B cell (primary cell): ENCODE results near the gene SPTB. TPM values are rescaled to one million over a fixed set of nuclear protein-coding genes. Genes with fewer than 3 reads are reported as not detected.

Experiments
- ATAC-seq: fragments of 200-7000 bp; cut with Tn5 transposase; one replicate; pipeline ENCODE4 v1.10.0; 2021; ENCODE audit warnings: low read depth, mild to moderate bottlenecking, moderate number of reproducible peaks, moderate library complexity
- CTCF ChIA-PET: fragments of 350-600 bp; sonication (Branson Sonifier 250); formaldehyde crosslinking; loops from one replicate; lab custom pipeline; 2021; ENCODE audit warnings: antibody characterized with exemption, inconsistent platforms; lab: Charles Lee
- POLR2A ChIA-PET: fragments of 350-600 bp; sonication (Branson Sonifier 250); formaldehyde crosslinking; loops from one replicate; lab custom pipeline; 2021; ENCODE audit warnings: antibody characterized with exemption; lab: Charles Lee
- DNase-seq: peaks from one replicate; pipeline ENCODE4 v3.0.0; 2013
- H2AFZ ChIP-seq: 2 replicates; pipeline ENCODE4 v1.6.1; 2012; ENCODE audit warnings: mild to moderate bottlenecking, low read depth, low read length; ENCODE audit not compliant: insufficient read depth, poor library complexity, severe bottlenecking
- H3K27ac ChIP-seq, 2 donors: 1 replicate in 1 of 2; 2 replicates in 1 of 2; pipeline ENCODE4 v1.5.1; 2012 to 2013; ENCODE audit warnings: low read length in 2 of 2, mild to moderate bottlenecking in 2 of 2, moderate library complexity in 1 of 2
- H3K27me3 ChIP-seq, 4 experiments: fragments of 200-600 bp in 1 of 4; sonication (generic) in 1 of 4; replicated peaks in 1 of 4; 1 replicate in 2 of 4; 2 replicates in 2 of 4; pipeline versions ENCODE4 v1.6.1 to v1.7.0; 2013 to 2016; ENCODE audit warnings: low read length in 3 of 4, mild to moderate bottlenecking in 2 of 4, mixed read lengths in 1 of 4, moderate library complexity in 1 of 4; ENCODE audit not compliant: insufficient read depth in 4 of 4, control insufficient read depth in 3 of 4; ENCODE audit errors: control extremely low read depth in 1 of 4
- H3K36me3 ChIP-seq, 2 experiments: replicated peaks in 1 of 2; 1 replicate in 1 of 2; 2 replicates in 1 of 2; pipeline versions ENCODE4 v1.6.1 to v1.7.1; 2013; ENCODE audit warnings: low read length in 1 of 2; ENCODE audit not compliant: insufficient read depth in 2 of 2, control insufficient read depth in 1 of 2; ENCODE audit errors: control extremely low read depth in 1 of 2, extremely low read depth in 1 of 2
- H3K4me1 ChIP-seq, 2 donors: fragments of 200-600 bp in 1 of 2; sonication (generic) in 1 of 2; 1 replicate in 1 of 2; 2 replicates in 1 of 2; pipeline versions ENCODE4 v1.5.1 to v1.6.1; 2013 to 2017; ENCODE audit warnings: low read length in 2 of 2; ENCODE audit not compliant: control insufficient read depth in 2 of 2, insufficient read depth in 2 of 2
- H3K4me2 ChIP-seq: replicated peaks from 2 replicates; pipeline ENCODE3; 2012; ENCODE audit warnings: mild to moderate bottlenecking, low read depth, low read length; ENCODE audit not compliant: poor library complexity, severe bottlenecking
- H3K4me3 ChIP-seq, 5 experiments: fragments of 200-600 bp in 1 of 5; sonication (generic) in 1 of 5; 1 replicate in 3 of 5; 2 replicates in 2 of 5; pipeline versions ENCODE4 v1.5.1 to v1.7.0; 2011 to 2016; ENCODE audit warnings: low read length in 4 of 5, mild to moderate bottlenecking in 4 of 5, low read depth in 2 of 5, control low read depth in 1 of 5, moderate library complexity in 1 of 5; ENCODE audit not compliant: insufficient read depth in 1 of 5; ENCODE audit errors: control extremely low read depth in 1 of 5, extremely low read depth in 1 of 5
- H3K79me2 ChIP-seq: fragments of 200-600 bp; sonication (generic); one replicate; pipeline ENCODE4 v1.6.0; 2016; ENCODE audit warnings: low read length; ENCODE audit not compliant: control insufficient read depth, insufficient read depth
- H3K9ac ChIP-seq: fragments of 200-600 bp; sonication (generic); 2 replicates; pipeline ENCODE4 v1.6.1; 2017; ENCODE audit warnings: mild to moderate bottlenecking, low read length, moderate library complexity
- H3K9me3 ChIP-seq, 3 donors: one replicate each; pipeline versions ENCODE4 v1.6.1 to v1.7.1; 2013; ENCODE audit warnings: low read length in 2 of 3; ENCODE audit not compliant: control insufficient read depth in 2 of 3, insufficient read depth in 1 of 3; ENCODE audit errors: control extremely low read depth in 1 of 3
- H4K20me1 ChIP-seq: 2 replicates; pipeline ENCODE4 v1.6.0; 2012; ENCODE audit warnings: mild to moderate bottlenecking, low read length; ENCODE audit not compliant: insufficient read depth, control insufficient read depth, poor library complexity, severe bottlenecking
- H3K27ac Mint-ChIP-seq: one replicate; pipeline ENCODE4 v1.8.0; 2021; ENCODE audit warnings: mixed read lengths
- H3K27me3 Mint-ChIP-seq: one replicate; pipeline ENCODE4 v1.8.0; 2021; ENCODE audit warnings: mixed read lengths
- H3K4me1 Mint-ChIP-seq: one replicate; pipeline ENCODE4 v1.8.0; 2021; ENCODE audit warnings: mixed read lengths
- H3K4me3 Mint-ChIP-seq: one replicate; pipeline ENCODE4 v1.8.0; 2021; ENCODE audit warnings: mixed read lengths
- H3K9me3 Mint-ChIP-seq: one replicate; pipeline ENCODE4 v1.8.0; 2022; ENCODE audit warnings: mixed read lengths; ENCODE audit not compliant: insufficient read depth
- CTCF ChIP-seq: fragments of 200-600 bp; IDR thresholded peaks from one replicate; pipeline ENCODE4 v1.8.0; 2022; ENCODE audit warnings: antibody characterized with exemption, mild to moderate bottlenecking
- EZH2 ChIP-seq: IDR thresholded peaks from 2 replicates; pipeline ENCODE4 v1.6.1; 2012; ENCODE audit warnings: borderline replicate concordance, low read depth, mild to moderate bottlenecking, moderate library complexity, low read length; ENCODE audit not compliant: insufficient read depth, poor library complexity, severe bottlenecking
- WGBS: methylation state at CpG from one replicate; pipeline ENCODE4 v1.1.5; 2013; ENCODE audit warnings: missing lambda C conversion rate; ENCODE audit not compliant: insufficient coverage; 5-methylcytosine and 5-hydroxymethylcytosine counted together
- intact Hi-C: fragments of 100-400 bp; cut with micrococcal nuclease; formaldehyde crosslinking; loops from one replicate; pipeline ENCODE4 v1.10.0; 2022
- polyA plus RNA-seq: library from polyadenylated mRNA; depleted of rRNA; stranded (reverse); fragments of >200 nt; gene quantifications from 2 replicates; pipeline ENCODE4 v1.2.3, GENCODE V29; 2012
- total RNA-seq, 2 donors: library from RNA; stranded (reverse); fragments of 120-200 nt in 1 of 2; gene quantifications; 1 replicate in 1 of 2; 2 replicates in 1 of 2; pipeline versions ENCODE4 v1.2.3 to v1.2.4, GENCODE V29; 2013 to 2022

Gene SPTB
- total and polyA plus RNA-seq, 2 donors (not counting 1 experiment from before 2014, with no cell fraction given) = 0.12 TPM; not detected in 1

- WGBS = 42% methylated on average over 16 of the region's 18 CpGs
- H3K4me3 ChIP-seq = no peak overlapping the region
- no peak for TF ChIP-seq EZH2
- TF ChIP-seq CTCF = no peak
- POLR2A ChIA-PET = no interaction called here
- H2AFZ ChIP-seq = peak overlapping the region; percentile 56
- H3K79me2 ChIP-seq = no peaks in the 10 kb centered on the region
- H3K27me3 Mint-ChIP-seq = peaks cover 34% of the 10 kb centered on the region
- H3K9me3 ChIP-seq = no peaks in the 10 kb centered on the region
- no peaks in the 10 kb centered on the region for H4K20me1 ChIP-seq
- H3K4me1 Mint-ChIP-seq = peaks cover 13% of the 10 kb centered on the region
- ATAC-seq (no peak), DNase-seq (peak; percentile 17)
- no peak overlapping the region for H3K27ac ChIP-seq
- no peak overlapping the region for H3K9ac ChIP-seq
- peaks cover 6% of the 10 kb centered on the region in 2 donors for H3K4me1 ChIP-seq
- H3K4me2 ChIP-seq = peak overlapping the region; percentile 72
- H3K36me3 ChIP-seq = no peaks in the 10 kb centered on the region
- CTCF ChIA-PET = interaction anchor here (0.5 to 2.3 kb wide), 9 partner anchors 9 to 420 kb away, joined by 3 to 12 read pairs (median 4); partner anchors contain the start of gene HSPA2
- H3K27ac Mint-ChIP-seq = no peak overlapping the region
- intact Hi-C loops = loop anchor here (5.0 kb wide), 2 partner anchors 128 to 422 kb away; no protein-coding TSS in a partner anchor
- H3K27me3 ChIP-seq = peaks cover 0 to 16% (median 6%) of the 10 kb centered on the region in 4 experiments
- H3K9me3 Mint-ChIP-seq = no peaks in the 10 kb centered on the region
- H3K4me3 Mint-ChIP-seq = peak overlapping the region; percentile 54
These were observed 115.7 kb downstream of the SPTB start for GRCh38 chr14:64763801-64764621.
